Suprapubic skin (tissue), 4 donors: ENCODE results near the gene MED15.

Source experiments
- POLR2A ChIP-seq, 2 donors: fragments of 450-650 bp; IDR thresholded peaks; one replicate each; pipeline ENCODE4 v1.6.1; 2017; ENCODE audit warnings: antibody characterized with exemption in 2 of 2, mild to moderate bottlenecking in 2 of 2, moderate library complexity in 2 of 2
- POLR2AphosphoS5 ChIP-seq, 3 donors: sonication (generic); formaldehyde crosslinking; IDR thresholded peaks; one replicate each; pipeline ENCODE4 v1.6.1; 2017; ENCODE audit warnings: antibody characterized with exemption in 3 of 3
- TF ChIP-seq, protein P1 (sequence below), 2 donors: fragments of 200-600 bp in 1 of 2; fragments of 450-650 bp in 1 of 2; sonication (generic) in 1 of 2; IDR thresholded peaks; one replicate each; pipeline ENCODE4 v1.5.1; 2016 to 2019; ENCODE audit warnings: antibody characterized with exemption in 2 of 2, mild to moderate bottlenecking in 1 of 2, moderate library complexity in 1 of 2

DNA sequence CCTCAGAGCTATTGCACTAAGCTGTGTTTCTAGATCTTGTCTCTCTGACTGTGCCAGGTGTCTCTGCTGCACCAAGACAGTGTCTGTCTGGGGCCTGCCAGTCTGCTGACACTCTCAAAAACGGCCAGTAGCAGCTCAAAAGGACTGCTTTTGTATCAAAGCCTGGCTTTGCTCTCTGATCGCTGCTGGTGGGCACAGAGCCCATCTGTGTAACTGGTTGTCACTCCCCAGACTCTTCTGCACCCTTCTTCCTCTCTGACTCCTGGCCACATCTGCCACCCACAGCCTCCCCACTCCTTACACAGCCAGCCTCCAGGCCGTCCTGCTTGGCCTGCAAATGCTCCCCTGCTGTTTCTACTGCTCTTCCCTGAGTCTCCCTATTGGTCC, 26.5 kb downstream of the MED15 start:
- TF ChIP-seq, protein P1, sequence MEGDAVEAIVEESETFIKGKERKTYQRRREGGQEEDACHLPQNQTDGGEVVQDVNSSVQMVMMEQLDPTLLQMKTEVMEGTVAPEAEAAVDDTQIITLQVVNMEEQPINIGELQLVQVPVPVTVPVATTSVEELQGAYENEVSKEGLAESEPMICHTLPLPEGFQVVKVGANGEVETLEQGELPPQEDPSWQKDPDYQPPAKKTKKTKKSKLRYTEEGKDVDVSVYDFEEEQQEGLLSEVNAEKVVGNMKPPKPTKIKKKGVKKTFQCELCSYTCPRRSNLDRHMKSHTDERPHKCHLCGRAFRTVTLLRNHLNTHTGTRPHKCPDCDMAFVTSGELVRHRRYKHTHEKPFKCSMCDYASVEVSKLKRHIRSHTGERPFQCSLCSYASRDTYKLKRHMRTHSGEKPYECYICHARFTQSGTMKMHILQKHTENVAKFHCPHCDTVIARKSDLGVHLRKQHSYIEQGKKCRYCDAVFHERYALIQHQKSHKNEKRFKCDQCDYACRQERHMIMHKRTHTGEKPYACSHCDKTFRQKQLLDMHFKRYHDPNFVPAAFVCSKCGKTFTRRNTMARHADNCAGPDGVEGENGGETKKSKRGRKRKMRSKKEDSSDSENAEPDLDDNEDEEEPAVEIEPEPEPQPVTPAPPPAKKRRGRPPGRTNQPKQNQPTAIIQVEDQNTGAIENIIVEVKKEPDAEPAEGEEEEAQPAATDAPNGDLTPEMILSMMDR (IDR thresholded peaks at IDR 0.05), result no peak
- TF ChIP-seq POLR2AphosphoS5 (IDR thresholded peaks at IDR 0.05) (no peak), POLR2A (IDR thresholded peaks at IDR 0.05) (no peak)
